Activated B cell treated with CpG ODN at 0.5 μM for 24 hours (primary cell): ENCODE results near the gene PTPRT. TPM values are rescaled to one million over a fixed set of nuclear protein-coding genes. Genes with fewer than 3 reads are reported as not detected.

Source experiments
- ATAC-seq: fragments of 200-7000 bp; cut with Tn5 transposase; one replicate; pipeline ENCODE4 v1.10.0; 2021; ENCODE audit warnings: low read depth, mild to moderate bottlenecking, moderate library complexity
- CTCF ChIA-PET: fragments of 350-600 bp; sonication (Branson Sonifier 250); formaldehyde crosslinking; loops from one replicate; lab custom pipeline; 2021; ENCODE audit warnings: antibody characterized with exemption; lab: Charles Lee
- POLR2A ChIA-PET: fragments of 350-600 bp; sonication (Branson Sonifier 250); formaldehyde crosslinking; loops from one replicate; lab custom pipeline; 2021; ENCODE audit warnings: antibody characterized with exemption; lab: Charles Lee
- DNase-seq: peaks from one replicate; pipeline ENCODE4 v3.0.0; 2022
- H3K27ac Mint-ChIP-seq: one replicate; pipeline ENCODE4 v1.8.0; 2020; ENCODE audit warnings: mixed read lengths
- H3K27me3 Mint-ChIP-seq: one replicate; pipeline ENCODE4 v1.8.0; 2021; ENCODE audit warnings: mixed read lengths
- H3K36me3 Mint-ChIP-seq: one replicate; pipeline ENCODE4 v1.8.0; 2021; ENCODE audit warnings: low read depth, mixed read lengths
- H3K4me1 Mint-ChIP-seq: one replicate; pipeline ENCODE4 v1.8.0; 2021; ENCODE audit warnings: mixed read lengths
- H3K4me3 Mint-ChIP-seq: one replicate; pipeline ENCODE4 v1.8.0; 2020; ENCODE audit warnings: mild to moderate bottlenecking, mixed read lengths
- H3K9me3 Mint-ChIP-seq: one replicate; pipeline ENCODE4 v1.8.0; 2020; ENCODE audit warnings: mixed read lengths
- intact Hi-C: fragments of 100-400 bp; cut with micrococcal nuclease; formaldehyde crosslinking; loops from one replicate; pipeline ENCODE4 v1.15.1; 2024
- total RNA-seq: library from RNA; stranded (reverse); gene quantifications from 2 replicates; pipeline ENCODE4 v1.2.3, GENCODE V29; 2022
- TF ChIP-seq, protein P1 (sequence below): fragments of 200-600 bp; IDR thresholded peaks from one replicate; pipeline ENCODE4 v1.8.0; 2022; ENCODE audit warnings: antibody characterized with exemption, mild to moderate bottlenecking

The PTPRT gene
- total RNA-seq, 1 donor from 2014 or later, result not detected

DNA sequence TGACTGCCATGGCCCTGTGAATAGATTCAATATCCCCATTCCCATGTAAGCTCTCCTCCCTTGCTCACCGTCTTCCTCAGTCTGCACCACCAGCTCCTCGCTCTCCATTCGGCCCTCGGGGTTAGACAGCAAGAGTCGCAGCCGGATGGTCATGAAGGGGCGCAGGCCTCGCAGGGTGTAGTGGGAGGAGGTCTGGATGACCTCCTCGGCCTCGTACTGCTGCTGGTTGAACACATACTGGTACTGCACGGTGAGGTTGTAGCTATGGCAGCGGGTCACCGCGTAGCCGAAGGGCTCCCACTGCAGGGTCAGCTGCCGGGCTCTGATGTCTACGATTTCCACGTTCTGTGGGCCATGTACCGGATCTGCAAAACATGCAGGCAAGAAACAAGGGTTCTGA, 717.5 kb downstream of the PTPRT start:
- POLR2A ChIA-PET, result no interaction called here
- ATAC-seq, result no peak
- intact Hi-C loops, result no loop called here

DNA sequence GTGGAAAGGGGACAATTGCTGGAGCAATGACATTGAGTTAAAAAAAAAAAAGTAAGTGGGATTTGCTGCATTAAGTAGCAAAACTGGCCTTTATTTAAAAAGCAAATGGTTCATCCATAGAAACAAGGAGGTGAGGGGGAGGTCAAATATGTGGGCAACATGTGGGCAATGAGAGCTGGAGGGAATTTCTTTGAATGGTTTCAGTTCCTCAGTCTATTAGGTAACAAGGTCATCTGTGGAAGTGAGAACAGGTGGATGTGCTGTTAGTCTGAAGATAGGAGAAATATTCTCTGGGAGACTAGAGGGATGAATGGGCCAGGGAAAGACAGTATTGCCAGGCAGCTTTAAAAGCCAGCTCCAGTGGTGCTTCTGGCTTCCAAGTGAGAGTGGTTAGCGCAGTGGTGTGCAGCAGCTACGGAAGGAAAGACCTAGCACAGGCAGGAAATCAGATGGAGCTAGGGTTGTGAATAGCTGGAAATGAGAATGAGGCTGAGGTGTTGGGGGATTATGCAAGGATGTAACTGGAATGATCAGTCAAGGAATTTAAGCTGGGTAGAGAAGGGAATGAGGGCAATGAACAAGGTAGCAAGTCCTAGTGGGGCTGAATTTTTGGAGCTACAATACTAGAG, 727.6 kb downstream of the PTPRT start:
- ATAC-seq (no peak), DNase-seq (no peak)
- CTCF ChIA-PET, result no interaction called here
- Mint-ChIP-seq H3K4me3 (no peak overlapping the region), H3K27me3 (no peaks in the 10 kb centered on the region), H3K36me3 (no peaks in the 10 kb centered on the region), H3K4me1 (peaks cover 2% of the 10 kb centered on the region), H3K27ac (no peak overlapping the region), H3K9me3 (no peaks in the 10 kb centered on the region)
- POLR2A ChIA-PET, result no interaction called here
- intact Hi-C loops, result no loop called here
- TF ChIP-seq, protein P1, sequence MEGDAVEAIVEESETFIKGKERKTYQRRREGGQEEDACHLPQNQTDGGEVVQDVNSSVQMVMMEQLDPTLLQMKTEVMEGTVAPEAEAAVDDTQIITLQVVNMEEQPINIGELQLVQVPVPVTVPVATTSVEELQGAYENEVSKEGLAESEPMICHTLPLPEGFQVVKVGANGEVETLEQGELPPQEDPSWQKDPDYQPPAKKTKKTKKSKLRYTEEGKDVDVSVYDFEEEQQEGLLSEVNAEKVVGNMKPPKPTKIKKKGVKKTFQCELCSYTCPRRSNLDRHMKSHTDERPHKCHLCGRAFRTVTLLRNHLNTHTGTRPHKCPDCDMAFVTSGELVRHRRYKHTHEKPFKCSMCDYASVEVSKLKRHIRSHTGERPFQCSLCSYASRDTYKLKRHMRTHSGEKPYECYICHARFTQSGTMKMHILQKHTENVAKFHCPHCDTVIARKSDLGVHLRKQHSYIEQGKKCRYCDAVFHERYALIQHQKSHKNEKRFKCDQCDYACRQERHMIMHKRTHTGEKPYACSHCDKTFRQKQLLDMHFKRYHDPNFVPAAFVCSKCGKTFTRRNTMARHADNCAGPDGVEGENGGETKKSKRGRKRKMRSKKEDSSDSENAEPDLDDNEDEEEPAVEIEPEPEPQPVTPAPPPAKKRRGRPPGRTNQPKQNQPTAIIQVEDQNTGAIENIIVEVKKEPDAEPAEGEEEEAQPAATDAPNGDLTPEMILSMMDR, result no peak

More for the DNA sequence above, 717.5 kb downstream of the PTPRT start:
- no peak overlapping the region for H3K27ac Mint-ChIP-seq
- no peak overlapping the region for H3K4me3 Mint-ChIP-seq
- H3K36me3 Mint-ChIP-seq, result no peaks in the 10 kb centered on the region
- CTCF ChIA-PET, result no interaction called here
- no peaks in the 10 kb centered on the region for H3K4me1 Mint-ChIP-seq
- no peaks in the 10 kb centered on the region for H3K9me3 Mint-ChIP-seq
- TF ChIP-seq, protein P1, result no peak
- DNase-seq, result no peak
- no peaks in the 10 kb centered on the region for H3K27me3 Mint-ChIP-seq

DNA sequence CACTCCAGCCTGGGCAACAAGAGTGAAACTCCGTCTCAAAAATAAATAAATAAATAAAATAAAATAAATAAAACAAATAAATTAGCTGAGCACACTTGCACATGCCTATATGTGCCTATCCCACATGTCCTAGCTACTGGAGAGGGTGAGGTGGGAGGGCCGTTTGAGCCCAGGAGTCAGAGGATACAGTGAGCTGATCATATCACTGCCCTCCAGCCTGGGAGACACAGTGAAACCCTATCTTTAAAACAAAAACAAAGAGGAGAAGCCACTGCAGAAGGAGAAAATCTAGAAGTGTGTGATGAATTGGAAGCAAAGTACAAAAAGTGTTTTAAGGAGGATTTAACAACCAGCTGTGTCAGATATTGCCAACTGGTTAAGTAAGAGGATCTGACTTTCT, 728.4 kb downstream of the PTPRT start:
- H3K4me1 Mint-ChIP-seq, result peaks cover 2% of the 10 kb centered on the region
- ChIA-PET CTCF (no interaction called here), POLR2A (no interaction called here)
- intact Hi-C loops, result no loop called here
- H3K27me3 Mint-ChIP-seq, result no peaks in the 10 kb centered on the region
- H3K9me3 Mint-ChIP-seq, result no peaks in the 10 kb centered on the region
- DNase-seq, result no peak
- H3K27ac Mint-ChIP-seq, result no peak overlapping the region
- no peaks in the 10 kb centered on the region for H3K36me3 Mint-ChIP-seq
- no peak for ATAC-seq
- no peak overlapping the region for H3K4me3 Mint-ChIP-seq
- TF ChIP-seq, protein P1, result no peak

DNA sequence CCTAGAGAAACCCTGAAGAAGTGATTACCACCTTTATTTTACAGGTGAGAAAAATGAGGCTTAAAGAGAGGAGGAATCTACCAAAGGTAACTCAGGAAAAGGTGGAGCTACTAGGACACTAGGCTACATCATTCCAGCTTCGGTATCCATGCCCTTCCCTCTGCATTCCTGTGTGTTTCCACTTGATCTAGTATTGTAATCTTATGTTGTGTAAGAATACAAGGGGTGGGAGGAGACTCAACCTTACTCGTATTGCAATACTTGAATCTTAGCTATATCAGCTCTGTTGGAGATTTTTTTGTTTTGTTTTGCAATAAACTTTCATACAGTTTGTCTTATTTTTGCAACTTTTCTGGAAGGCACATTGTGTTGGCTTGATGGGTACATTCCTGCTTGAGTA, 742.4 kb downstream of the PTPRT start:
- TF ChIP-seq, protein P1, result no peak
- H3K9me3 Mint-ChIP-seq, result no peaks in the 10 kb centered on the region
- H3K36me3 Mint-ChIP-seq, result no peaks in the 10 kb centered on the region
- intact Hi-C loops, result no loop called here
- DNase-seq (no peak), ATAC-seq (no peak)
- POLR2A ChIA-PET, result no interaction called here
- no peak overlapping the region for H3K4me3 Mint-ChIP-seq
- H3K27me3 Mint-ChIP-seq, result no peaks in the 10 kb centered on the region
- CTCF ChIA-PET, result no interaction called here
- no peak overlapping the region for H3K27ac Mint-ChIP-seq
- H3K4me1 Mint-ChIP-seq, result no peaks in the 10 kb centered on the region

DNA sequence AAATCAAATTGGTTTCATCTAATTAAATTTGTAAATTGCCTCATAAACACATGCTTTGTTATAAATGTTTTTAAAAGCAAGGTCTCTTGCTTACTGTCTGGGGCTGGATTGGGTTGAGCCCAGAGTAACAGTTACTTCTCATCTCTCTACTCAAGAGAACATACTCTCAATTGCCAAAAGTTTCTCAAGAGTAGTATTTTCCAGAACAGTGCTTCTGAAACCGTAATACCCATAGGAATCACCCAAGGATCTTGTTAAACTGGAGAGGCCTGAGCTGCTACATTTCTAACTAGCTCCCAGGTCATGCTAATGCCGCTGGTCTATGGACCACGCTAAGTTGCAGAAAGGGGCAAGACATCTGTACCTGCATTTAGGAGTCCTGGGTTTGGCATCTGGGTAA, 744.9 kb downstream of the PTPRT start:
- no peak for ATAC-seq
- TF ChIP-seq, protein P1, result no peak
- Mint-ChIP-seq H3K27me3 (no peaks in the 10 kb centered on the region), H3K36me3 (no peaks in the 10 kb centered on the region), H3K9me3 (no peaks in the 10 kb centered on the region), H3K4me3 (no peak overlapping the region), H3K4me1 (no peaks in the 10 kb centered on the region), H3K27ac (no peak overlapping the region)
- ChIA-PET POLR2A (no interaction called here), CTCF (no interaction called here)
- intact Hi-C loops, result no loop called here
- no peak for DNase-seq
